ENCODE results near the gene CTXND1.

DNA sequence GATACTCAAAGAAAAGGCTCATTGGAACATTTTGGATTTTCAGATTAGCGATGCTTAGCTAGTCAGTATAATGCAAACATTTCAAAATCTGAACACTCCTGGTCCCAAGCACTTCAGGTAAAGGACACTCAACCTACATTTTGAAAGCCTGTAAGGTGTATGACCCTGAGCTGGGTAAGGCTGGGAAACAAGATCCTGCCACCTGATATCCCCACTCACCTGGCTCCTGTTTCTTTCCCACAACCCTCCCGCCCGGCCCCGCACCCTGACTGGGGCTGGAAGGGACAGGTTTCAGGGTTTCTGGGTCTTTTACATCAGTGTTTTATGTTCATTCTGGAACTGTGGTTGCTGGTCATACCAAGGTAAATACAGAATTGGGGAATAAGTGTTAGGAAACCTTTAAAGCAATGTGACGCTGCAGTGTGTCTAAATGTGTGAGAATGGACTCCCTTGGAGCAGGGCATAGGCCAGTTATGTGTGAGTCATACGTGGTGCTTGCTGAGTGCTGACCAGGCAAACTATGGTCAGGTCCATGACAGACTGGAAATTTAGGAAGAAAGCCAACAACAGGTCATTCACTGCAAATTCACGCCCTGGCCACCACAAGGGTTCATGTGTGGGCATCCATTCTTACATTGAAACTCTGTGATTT is 22.9 kb downstream of the CTXND1 start:
- TF ChIP-seq POLR2AphosphoS5 (IDR thresholded peaks at IDR 0.05; ENCODE audit: low read depth, low read length) = no peak
- TF ChIP-seq POLR2A (IDR thresholded peaks at IDR 0.05; ENCODE audit: low read depth, low read length) = no peak

Data from GM12892 (cell line).